ENCODE data around the gene GRK3. TPM values are rescaled to one million over a fixed set of nuclear protein-coding genes. Genes with fewer than 3 reads are reported as not detected.

The GRK3 gene
- total RNA-seq, 1 donor from 2014 or later = 19.4 TPM

DNA sequence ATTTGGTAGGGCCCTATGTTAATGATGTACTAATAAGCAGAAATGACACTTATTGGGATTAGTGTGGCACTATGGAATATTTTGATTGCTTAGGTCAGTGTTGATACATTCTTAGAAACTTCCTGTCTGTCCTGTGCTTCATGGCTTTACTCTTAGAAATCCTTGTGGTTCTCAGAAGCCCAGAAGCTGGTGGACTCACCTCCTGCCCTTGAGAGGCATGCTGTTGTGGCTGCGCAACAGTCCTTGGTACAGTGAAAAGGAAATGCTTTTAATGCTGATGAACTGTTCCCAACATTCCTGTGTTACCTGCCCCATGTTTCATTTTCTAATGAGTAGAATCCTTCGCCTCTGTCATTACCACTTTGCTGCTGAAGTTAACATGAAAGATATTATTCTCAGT lies 125.2 kb downstream of the GRK3 start:
- Mint-ChIP-seq H3K9me3 (no peaks in the 10 kb centered on the region), H3K4me1 (no peaks in the 10 kb centered on the region), H3K27ac (ENCODE audit: unreplicated experiment) (no peak overlapping the region), H3K27me3 (ENCODE audit: low read depth) (no peaks in the 10 kb centered on the region), H3K36me3 (ENCODE audit: low read depth) (peaks cover 5% of the 10 kb centered on the region), H3K4me3 (no peak overlapping the region)
- no peak for DNase-seq (ENCODE audit: low read depth, low spot score)
- TF ChIP-seq CTCF (conservative IDR thresholded peaks at IDR 0.05) = no peak

DNA sequence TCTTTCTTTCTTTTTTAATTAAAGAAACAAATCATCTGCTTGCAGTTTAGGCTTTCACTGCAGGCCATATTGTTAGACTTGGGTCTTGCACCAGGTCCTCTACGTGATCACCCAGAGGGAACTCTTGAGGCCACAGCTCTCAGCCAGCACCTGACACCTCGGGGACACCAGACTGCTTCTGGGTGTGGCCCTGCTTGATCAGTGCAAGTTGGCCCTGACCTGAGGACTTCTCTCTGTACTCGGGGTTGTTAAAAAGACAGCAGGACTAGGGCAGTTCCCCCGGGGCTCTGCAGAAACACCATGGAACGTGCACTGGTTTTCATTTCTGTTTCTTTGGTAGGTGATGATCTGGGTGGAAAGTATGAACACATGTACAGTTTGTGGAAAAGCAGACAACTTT lies 126.3 kb downstream of the GRK3 start:
- Mint-ChIP-seq H3K4me1 (no peaks in the 10 kb centered on the region), H3K27me3 (ENCODE audit: low read depth) (no peaks in the 10 kb centered on the region), H3K36me3 (ENCODE audit: low read depth) (peaks cover 7% of the 10 kb centered on the region), H3K4me3 (no peak overlapping the region), H3K9me3 (no peaks in the 10 kb centered on the region), H3K27ac (ENCODE audit: unreplicated experiment) (no peak overlapping the region)
- no peak for TF ChIP-seq CTCF (conservative IDR thresholded peaks at IDR 0.05)
- DNase-seq (ENCODE audit: low read depth, low spot score) = no peak

DNA sequence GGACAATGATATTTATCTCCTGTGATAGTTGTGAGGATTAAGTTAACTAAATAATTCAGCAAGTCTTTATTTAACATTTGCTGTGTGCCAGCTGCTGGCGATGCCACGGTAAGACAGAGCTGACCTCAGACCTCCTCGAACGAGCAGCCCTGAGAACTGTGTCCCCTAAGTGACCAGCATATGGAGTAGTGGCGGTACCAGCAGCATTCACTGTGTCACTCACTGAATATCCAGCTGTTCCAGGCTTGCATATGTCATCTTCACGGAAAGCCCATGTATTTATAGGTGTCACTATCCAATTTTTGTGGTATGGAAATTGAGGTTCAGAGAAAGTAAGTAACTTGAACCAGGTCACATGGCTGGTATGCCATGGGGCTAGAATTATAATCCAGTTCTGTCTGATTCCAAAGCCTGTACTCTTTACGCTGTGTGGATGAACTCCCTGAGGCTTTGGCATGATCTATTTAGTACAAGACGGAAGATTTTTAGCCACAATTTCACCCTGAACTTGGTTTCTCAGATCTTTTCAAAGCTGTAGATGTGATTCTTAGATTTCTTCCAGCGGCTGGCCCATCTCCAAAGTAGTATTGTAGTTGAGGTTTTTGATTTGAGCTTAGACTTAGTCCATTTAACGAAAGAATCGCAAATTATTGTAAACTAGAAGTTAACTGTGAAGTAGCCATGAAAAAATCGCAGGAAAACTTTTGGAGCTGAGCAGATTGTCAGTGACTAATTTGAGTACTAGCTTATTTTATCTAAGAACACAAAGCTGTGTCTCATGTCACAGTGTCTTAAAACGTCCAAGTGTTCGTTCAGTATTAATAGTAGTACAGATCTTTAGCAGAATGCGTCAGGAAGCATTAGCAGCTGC lies 128.2 kb downstream of the GRK3 start:
- Mint-ChIP-seq H3K4me1 (no peaks in the 10 kb centered on the region), H3K27ac (ENCODE audit: unreplicated experiment) (peak overlapping the region; percentile 54), H3K9me3 (no peaks in the 10 kb centered on the region), H3K27me3 (ENCODE audit: low read depth) (no peaks in the 10 kb centered on the region), H3K36me3 (ENCODE audit: low read depth) (peaks cover 7% of the 10 kb centered on the region), H3K4me3 (no peak overlapping the region)
- no peak for DNase-seq (ENCODE audit: low read depth, low spot score)
- no peak for TF ChIP-seq CTCF (conservative IDR thresholded peaks at IDR 0.05)

- DNase-seq (ENCODE audit: low read depth, low spot score) = no peak
- no peak for TF ChIP-seq CTCF (conservative IDR thresholded peaks at IDR 0.05)
- Mint-ChIP-seq H3K4me3 (no peak overlapping the region), H3K27me3 (ENCODE audit: low read depth) (no peaks in the 10 kb centered on the region), H3K36me3 (ENCODE audit: low read depth) (peaks cover 7% of the 10 kb centered on the region), H3K4me1 (peaks cover 1% of the 10 kb centered on the region), H3K27ac (ENCODE audit: unreplicated experiment) (no peak overlapping the region), H3K9me3 (no peaks in the 10 kb centered on the region)
Observed at GRCh38 chr22:25693268-25693565, 128.7 kb downstream of the GRK3 start.

GRCh38 chr22:25694196-25694907 lies 129.9 kb downstream of the GRK3 start:
- DNase-seq (ENCODE audit: low read depth, low spot score) = no peak
- Mint-ChIP-seq H3K27me3 (ENCODE audit: low read depth) (no peaks in the 10 kb centered on the region), H3K4me3 (no peak overlapping the region), H3K4me1 (peaks cover 8% of the 10 kb centered on the region), H3K36me3 (ENCODE audit: low read depth) (peaks cover 7% of the 10 kb centered on the region), H3K27ac (ENCODE audit: unreplicated experiment) (no peak overlapping the region), H3K9me3 (no peaks in the 10 kb centered on the region)
- TF ChIP-seq CTCF (conservative IDR thresholded peaks at IDR 0.05) = no peak

All from neural crest cell (in vitro differentiated cells).